Measurements from ENCODE around the gene RINT1. TPM values are rescaled to one million over a fixed set of nuclear protein-coding genes. Genes with fewer than 3 reads are reported as not detected.

RINT1 gene
- total RNA-seq, 1 experiment from 2014 or later = 18.1 TPM

DNA sequence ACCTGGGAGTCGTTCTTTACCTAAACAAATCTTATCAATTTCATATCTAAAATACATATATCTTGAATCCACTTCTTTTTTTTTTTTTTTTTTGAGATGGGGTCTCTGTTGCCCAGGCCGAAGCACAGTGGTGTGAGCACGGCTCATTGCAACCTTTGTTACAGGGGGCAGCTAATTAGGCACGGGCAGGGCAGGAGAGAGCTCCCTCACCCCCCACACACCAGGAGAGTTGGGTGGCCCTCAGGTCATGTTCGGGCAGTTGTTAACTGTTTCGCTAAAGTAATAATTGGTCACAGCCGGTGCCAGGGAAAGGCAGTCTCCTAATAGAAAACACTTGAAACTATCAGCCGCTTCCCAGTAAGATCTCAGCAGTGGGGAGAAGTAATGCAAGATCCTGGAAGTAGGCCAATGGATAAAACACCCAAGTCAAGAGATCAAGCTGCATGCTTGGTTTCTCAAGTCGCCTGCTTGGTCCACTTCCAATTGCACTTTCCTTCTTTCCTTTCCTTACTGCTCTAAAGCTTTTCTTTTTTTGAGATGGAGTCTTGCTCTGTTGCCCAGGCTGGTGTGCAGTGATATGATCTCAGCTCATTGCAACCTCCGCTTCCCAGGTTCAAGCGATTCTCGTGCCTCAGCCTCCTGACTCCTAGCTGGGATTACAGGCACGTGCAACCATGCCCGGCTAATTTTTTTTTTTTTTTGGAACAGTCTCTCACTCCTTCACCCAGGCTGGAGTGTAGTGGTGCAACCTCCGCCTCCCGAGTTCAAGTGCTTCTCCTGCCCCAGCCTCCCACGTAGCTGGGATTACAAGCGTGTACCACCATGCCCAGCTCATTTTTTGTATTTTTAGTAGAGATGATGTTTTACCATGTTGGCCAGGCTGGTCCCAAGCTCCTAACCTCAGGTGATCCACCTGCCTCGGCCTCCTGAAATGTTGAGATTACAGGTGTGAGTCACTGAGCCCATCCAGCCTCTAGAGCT lies 70.6 kb downstream of the RINT1 start:
- Histone ChIP-seq H3K4me1 (ENCODE audit: control insufficient read depth, insufficient read depth, low read length) (no peaks in the 10 kb centered on the region), H3K4me3 (ENCODE audit: low read depth in 2 of 2, low read length in 2 of 2) (no peak overlapping the region), H3K27me3 (ENCODE audit: control insufficient read depth, insufficient read depth, low read length) (no peaks in the 10 kb centered on the region), H3K9me3 (ENCODE audit: control insufficient read depth, insufficient read depth, low read depth, low read length) (no peaks in the 10 kb centered on the region), H3K36me3 (ENCODE audit: control insufficient read depth, insufficient read depth, low read length) (no peaks in the 10 kb centered on the region), H3K27ac (ENCODE audit: low read length) (no peak overlapping the region)
- no TSS peak for BruUV-seq (replicated peaks)
- ATAC-seq (no peak), DNase-seq (ENCODE audit: low read depth, low spot score) (no peak)
- CTCF ChIA-PET = interaction anchor here (0.6 to 0.8 kb wide), 2 partner anchors 440 to 1093 kb away, joined by 4 to 5 read pairs; no protein-coding TSS in a partner anchor
- in situ Hi-C loops (cut with HindIII; ENCODE audit: low pct_unique_long_range_greater_than_20kb, low sequenced_read_pairs) (no loop called here), intact Hi-C loops (cut with micrococcal nuclease; ENCODE audit: unreplicated experiment) (no loop called here)
- POLR2A ChIA-PET = no interaction called here
- TF ChIP-seq, protein P1, sequence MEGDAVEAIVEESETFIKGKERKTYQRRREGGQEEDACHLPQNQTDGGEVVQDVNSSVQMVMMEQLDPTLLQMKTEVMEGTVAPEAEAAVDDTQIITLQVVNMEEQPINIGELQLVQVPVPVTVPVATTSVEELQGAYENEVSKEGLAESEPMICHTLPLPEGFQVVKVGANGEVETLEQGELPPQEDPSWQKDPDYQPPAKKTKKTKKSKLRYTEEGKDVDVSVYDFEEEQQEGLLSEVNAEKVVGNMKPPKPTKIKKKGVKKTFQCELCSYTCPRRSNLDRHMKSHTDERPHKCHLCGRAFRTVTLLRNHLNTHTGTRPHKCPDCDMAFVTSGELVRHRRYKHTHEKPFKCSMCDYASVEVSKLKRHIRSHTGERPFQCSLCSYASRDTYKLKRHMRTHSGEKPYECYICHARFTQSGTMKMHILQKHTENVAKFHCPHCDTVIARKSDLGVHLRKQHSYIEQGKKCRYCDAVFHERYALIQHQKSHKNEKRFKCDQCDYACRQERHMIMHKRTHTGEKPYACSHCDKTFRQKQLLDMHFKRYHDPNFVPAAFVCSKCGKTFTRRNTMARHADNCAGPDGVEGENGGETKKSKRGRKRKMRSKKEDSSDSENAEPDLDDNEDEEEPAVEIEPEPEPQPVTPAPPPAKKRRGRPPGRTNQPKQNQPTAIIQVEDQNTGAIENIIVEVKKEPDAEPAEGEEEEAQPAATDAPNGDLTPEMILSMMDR (IDR thresholded peaks at IDR 0.05) = no peak
- TF ChIP-seq TCF7L2 (IDR thresholded peaks at IDR 0.05; ENCODE audit: low read depth, low read length) (no peak), SIN3A (IDR thresholded peaks at IDR 0.05; ENCODE audit: borderline replicate concordance, insufficient read depth, low read depth, low read length) (no peak), POLR2AphosphoS5 (IDR thresholded peaks at IDR 0.05; ENCODE audit: low read depth, low read length) (no peak)
- TF ChIP-seq, protein P2, sequence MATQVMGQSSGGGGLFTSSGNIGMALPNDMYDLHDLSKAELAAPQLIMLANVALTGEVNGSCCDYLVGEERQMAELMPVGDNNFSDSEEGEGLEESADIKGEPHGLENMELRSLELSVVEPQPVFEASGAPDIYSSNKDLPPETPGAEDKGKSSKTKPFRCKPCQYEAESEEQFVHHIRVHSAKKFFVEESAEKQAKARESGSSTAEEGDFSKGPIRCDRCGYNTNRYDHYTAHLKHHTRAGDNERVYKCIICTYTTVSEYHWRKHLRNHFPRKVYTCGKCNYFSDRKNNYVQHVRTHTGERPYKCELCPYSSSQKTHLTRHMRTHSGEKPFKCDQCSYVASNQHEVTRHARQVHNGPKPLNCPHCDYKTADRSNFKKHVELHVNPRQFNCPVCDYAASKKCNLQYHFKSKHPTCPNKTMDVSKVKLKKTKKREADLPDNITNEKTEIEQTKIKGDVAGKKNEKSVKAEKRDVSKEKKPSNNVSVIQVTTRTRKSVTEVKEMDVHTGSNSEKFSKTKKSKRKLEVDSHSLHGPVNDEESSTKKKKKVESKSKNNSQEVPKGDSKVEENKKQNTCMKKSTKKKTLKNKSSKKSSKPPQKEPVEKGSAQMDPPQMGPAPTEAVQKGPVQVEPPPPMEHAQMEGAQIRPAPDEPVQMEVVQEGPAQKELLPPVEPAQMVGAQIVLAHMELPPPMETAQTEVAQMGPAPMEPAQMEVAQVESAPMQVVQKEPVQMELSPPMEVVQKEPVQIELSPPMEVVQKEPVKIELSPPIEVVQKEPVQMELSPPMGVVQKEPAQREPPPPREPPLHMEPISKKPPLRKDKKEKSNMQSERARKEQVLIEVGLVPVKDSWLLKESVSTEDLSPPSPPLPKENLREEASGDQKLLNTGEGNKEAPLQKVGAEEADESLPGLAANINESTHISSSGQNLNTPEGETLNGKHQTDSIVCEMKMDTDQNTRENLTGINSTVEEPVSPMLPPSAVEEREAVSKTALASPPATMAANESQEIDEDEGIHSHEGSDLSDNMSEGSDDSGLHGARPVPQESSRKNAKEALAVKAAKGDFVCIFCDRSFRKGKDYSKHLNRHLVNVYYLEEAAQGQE (IDR thresholded peaks at IDR 0.05; ENCODE audit: insufficient read depth in 1 of 2, low read depth in 2 of 2, low read length in 1 of 2) = no peak

DNA sequence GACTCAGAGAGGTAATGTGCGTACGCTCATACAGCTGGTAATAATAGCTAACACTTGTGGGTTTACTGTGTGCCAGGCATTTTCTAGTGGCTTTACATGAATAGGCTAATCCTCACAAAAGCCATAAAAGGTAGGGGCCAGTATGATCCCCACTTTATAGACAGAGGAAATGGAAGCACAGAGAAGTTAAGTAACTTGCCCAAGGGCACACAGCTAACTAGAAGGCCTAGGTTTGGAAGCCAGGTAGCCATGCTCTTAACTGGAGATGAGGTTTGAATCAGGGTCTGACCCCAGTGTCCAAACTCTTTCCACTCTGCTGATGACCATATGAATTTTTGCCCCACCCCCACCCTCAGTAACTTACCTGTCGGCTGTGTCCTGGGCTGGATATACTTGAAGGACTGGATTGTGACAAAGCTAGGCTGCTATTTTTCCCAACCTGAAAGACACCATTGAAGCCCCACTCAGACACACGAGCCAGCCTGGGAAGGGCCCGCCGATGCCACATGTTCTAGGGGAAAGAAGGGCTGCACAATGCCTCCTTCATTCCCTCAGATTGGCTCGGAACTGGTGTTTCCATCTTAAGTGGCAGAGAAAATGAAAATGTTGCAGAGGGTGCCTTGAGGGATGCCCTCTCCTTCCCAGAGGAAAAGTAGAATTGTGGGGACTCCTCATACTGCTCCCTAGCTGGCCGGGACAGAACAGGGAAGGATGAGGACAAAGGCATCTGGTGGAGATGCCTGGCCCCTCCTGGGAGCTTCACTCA lies 78.3 kb downstream of the RINT1 start:
- in situ Hi-C loops (cut with HindIII; ENCODE audit: low pct_unique_long_range_greater_than_20kb, low sequenced_read_pairs) = no loop called here
- TF ChIP-seq, protein P2 (IDR thresholded peaks at IDR 0.05; ENCODE audit: insufficient read depth in 1 of 2, low read depth in 2 of 2, low read length in 1 of 2) = no peak
- TF ChIP-seq, protein P1 (IDR thresholded peaks at IDR 0.05) = no peak
- TF ChIP-seq TCF7L2 (IDR thresholded peaks at IDR 0.05; ENCODE audit: low read depth, low read length) (no peak), POLR2AphosphoS5 (IDR thresholded peaks at IDR 0.05; ENCODE audit: low read depth, low read length) (no peak), SIN3A (IDR thresholded peaks at IDR 0.05; ENCODE audit: borderline replicate concordance, insufficient read depth, low read depth, low read length) (no peak)
- ATAC-seq = no peak; the same call in 1 of the 2 replicates

More for the DNA sequence above, 78.3 kb downstream of the RINT1 start:
- no peaks in the 10 kb centered on the region for H3K36me3 ChIP-seq (ENCODE audit: control insufficient read depth, insufficient read depth, low read length)
- ChIA-PET CTCF (no interaction called here), POLR2A (interaction anchor here (0.5 kb wide), 1 partner anchor 17 kb away, joined by 4 read pairs; no protein-coding TSS in a partner anchor)
- no peaks in the 10 kb centered on the region for H3K27me3 ChIP-seq (ENCODE audit: control insufficient read depth, insufficient read depth, low read length)
- no peak for DNase-seq (ENCODE audit: low read depth, low spot score)
- no peak overlapping the region for H3K27ac ChIP-seq (ENCODE audit: low read length)
- intact Hi-C loops (cut with micrococcal nuclease; ENCODE audit: unreplicated experiment) = no loop called here
- no peak overlapping the region for H3K4me3 ChIP-seq (ENCODE audit: low read depth in 2 of 2, low read length in 2 of 2)
- no peaks in the 10 kb centered on the region for H3K9me3 ChIP-seq (ENCODE audit: control insufficient read depth, insufficient read depth, low read depth, low read length)
- no peaks in the 10 kb centered on the region for H3K4me1 ChIP-seq (ENCODE audit: control insufficient read depth, insufficient read depth, low read length)
- BruUV-seq (replicated peaks) = no TSS peak
